Suprapubic skin (tissue), 4 donors: ENCODE results near the gene SZT2. TPM values are rescaled to one million over a fixed set of nuclear protein-coding genes. Genes with fewer than 3 reads are reported as not detected.

ENCODE experiments used
- DNase-seq, 2 donors: peaks; one replicate each; pipeline ENCODE4 v3.0.0-alpha.2; 2019; ENCODE audit warnings: low spot score in 2 of 2
- H3K27ac ChIP-seq: fragments of 200-600 bp; sonication (generic); one replicate; pipeline ENCODE4 v1.5.1; 2019
- H3K27me3 ChIP-seq: fragments of 200-600 bp; sonication (generic); one replicate; pipeline ENCODE4 v1.5.1; 2019
- H3K36me3 ChIP-seq: fragments of 200-600 bp; sonication (generic); one replicate; pipeline ENCODE4 v1.5.1; 2019
- H3K4me1 ChIP-seq: fragments of 200-600 bp; sonication (generic); one replicate; pipeline ENCODE4 v1.5.1; 2019
- H3K4me3 ChIP-seq: fragments of 200-600 bp; sonication (generic); one replicate; pipeline ENCODE4 v1.5.1; 2019; ENCODE audit warnings: mild to moderate bottlenecking
- H3K9me3 ChIP-seq: fragments of 200-600 bp; sonication (generic); one replicate; pipeline ENCODE4 v1.5.1; 2019
- EP300 ChIP-seq: sonication (generic); formaldehyde crosslinking; IDR thresholded peaks from one replicate; pipeline ENCODE4 v1.6.1; 2017; ENCODE audit warnings: antibody characterized with exemption
- POLR2A ChIP-seq, 2 donors: fragments of 450-650 bp; IDR thresholded peaks; one replicate each; pipeline ENCODE4 v1.6.1; 2017; ENCODE audit warnings: antibody characterized with exemption in 2 of 2, mild to moderate bottlenecking in 2 of 2, moderate library complexity in 2 of 2
- POLR2AphosphoS5 ChIP-seq, 3 donors: sonication (generic); formaldehyde crosslinking; IDR thresholded peaks; one replicate each; pipeline ENCODE4 v1.6.1; 2017; ENCODE audit warnings: antibody characterized with exemption in 3 of 3
- WGBS: methylation state at CpG from one replicate; pipeline ENCODE4 v1.1.5; 2018; 5-methylcytosine and 5-hydroxymethylcytosine counted together
- total RNA-seq, 4 donors: library from RNA; depleted of rRNA; stranded (reverse); fragments of >200 nt; gene quantifications; one replicate each; pipeline ENCODE4 v1.1.0, GENCODE V29; 2016
- TF ChIP-seq, protein P1 (sequence below), 2 donors: fragments of 200-600 bp in 1 of 2; fragments of 450-650 bp in 1 of 2; sonication (generic) in 1 of 2; IDR thresholded peaks; one replicate each; pipeline ENCODE4 v1.5.1; 2016 to 2019; ENCODE audit warnings: antibody characterized with exemption in 2 of 2, mild to moderate bottlenecking in 1 of 2, moderate library complexity in 1 of 2

Gene SZT2
- total RNA-seq, 4 donors from 2014 or later: 44.2 to 132 (median 65.5) TPM

DNA sequence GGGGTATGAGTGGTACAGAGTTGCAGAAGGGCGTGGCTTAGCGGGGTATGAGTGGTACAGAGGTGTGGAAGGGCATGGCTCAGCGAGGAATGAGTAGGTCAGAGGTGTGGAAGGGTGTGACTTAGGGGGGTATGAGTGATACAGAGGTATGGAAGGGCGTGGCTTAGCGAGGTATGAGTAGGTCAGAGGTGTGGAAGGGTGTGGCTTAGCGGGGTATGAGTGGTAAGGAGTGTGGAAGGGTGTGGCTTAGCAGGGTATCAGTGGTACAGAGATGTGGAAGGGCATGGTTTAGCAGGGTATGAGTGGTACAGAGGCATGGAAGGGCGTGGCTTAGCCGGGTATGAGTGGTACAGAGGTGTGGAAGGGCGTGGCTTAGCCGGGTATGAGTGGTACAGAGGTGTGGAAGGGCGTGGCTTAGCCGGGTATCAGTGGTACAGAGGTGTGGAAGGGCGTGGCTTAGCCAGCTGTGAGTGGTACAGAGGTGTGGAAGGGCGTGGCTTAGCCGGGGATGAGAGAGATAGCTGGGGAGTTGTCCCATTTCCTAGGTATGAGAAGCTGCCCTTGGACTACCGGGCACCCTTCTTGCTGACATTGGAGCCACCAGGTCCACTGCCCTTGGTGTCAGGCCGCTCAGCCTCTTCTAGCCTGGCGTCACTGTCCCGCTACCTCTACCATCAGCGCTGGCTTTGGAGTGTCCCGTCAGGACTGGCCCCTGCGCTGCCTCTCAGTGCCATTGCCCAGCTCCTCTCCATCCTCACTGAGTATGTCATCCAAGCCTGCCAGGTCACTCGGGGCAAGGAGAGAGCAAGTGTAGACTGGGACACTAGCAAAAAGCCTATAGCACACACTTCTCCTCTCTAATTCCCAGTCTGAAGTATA is 34.2 kb downstream of the SZT2 start:
- H3K4me1 ChIP-seq: no peaks in the 10 kb centered on the region
- no peaks in the 10 kb centered on the region for H3K9me3 ChIP-seq
- 86% methylated on average over 23 of the region's 23 CpGs for WGBS
- H3K36me3 ChIP-seq: peaks cover 96% of the 10 kb centered on the region
- TF ChIP-seq, protein P1, sequence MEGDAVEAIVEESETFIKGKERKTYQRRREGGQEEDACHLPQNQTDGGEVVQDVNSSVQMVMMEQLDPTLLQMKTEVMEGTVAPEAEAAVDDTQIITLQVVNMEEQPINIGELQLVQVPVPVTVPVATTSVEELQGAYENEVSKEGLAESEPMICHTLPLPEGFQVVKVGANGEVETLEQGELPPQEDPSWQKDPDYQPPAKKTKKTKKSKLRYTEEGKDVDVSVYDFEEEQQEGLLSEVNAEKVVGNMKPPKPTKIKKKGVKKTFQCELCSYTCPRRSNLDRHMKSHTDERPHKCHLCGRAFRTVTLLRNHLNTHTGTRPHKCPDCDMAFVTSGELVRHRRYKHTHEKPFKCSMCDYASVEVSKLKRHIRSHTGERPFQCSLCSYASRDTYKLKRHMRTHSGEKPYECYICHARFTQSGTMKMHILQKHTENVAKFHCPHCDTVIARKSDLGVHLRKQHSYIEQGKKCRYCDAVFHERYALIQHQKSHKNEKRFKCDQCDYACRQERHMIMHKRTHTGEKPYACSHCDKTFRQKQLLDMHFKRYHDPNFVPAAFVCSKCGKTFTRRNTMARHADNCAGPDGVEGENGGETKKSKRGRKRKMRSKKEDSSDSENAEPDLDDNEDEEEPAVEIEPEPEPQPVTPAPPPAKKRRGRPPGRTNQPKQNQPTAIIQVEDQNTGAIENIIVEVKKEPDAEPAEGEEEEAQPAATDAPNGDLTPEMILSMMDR (IDR thresholded peaks at IDR 0.05): no peak
- TF ChIP-seq POLR2A (IDR thresholded peaks at IDR 0.05): no peak
- TF ChIP-seq POLR2AphosphoS5 (IDR thresholded peaks at IDR 0.05): no peak
- TF ChIP-seq EP300: no peak
- H3K27me3 ChIP-seq: no peaks in the 10 kb centered on the region
- H3K4me3 ChIP-seq: no peak overlapping the region
- DNase-seq: no peak
- no peak overlapping the region for H3K27ac ChIP-seq

DNA sequence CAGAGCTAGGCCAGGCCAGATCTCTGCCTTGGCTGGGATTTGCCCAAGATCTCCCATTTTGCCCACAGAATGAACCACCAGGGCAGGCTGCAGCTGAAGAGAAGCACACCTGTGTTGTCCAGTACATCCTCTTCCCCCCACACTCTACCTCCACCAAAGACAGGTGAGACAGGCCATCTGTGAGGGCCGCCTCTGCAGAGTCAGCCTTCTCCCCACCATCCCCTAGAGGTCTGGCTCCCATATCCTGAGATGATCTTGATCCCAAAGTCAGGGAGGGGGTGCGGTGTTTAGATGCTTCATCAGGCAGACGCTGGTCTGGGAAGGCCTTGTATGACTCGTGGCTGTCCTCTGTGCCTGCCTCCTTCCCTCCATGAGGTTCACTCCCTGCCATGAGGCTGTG is 35.3 kb downstream of the SZT2 start:
- Histone ChIP-seq H3K27ac (no peak overlapping the region), H3K27me3 (no peaks in the 10 kb centered on the region), H3K36me3 (peaks cover 96% of the 10 kb centered on the region), H3K9me3 (no peaks in the 10 kb centered on the region), H3K4me3 (no peak overlapping the region), H3K4me1 (no peaks in the 10 kb centered on the region)
- DNase-seq: no peak
- TF ChIP-seq POLR2AphosphoS5 (IDR thresholded peaks at IDR 0.05) (no peak), EP300 (no peak), POLR2A (IDR thresholded peaks at IDR 0.05) (no peak)
- TF ChIP-seq, protein P1 (IDR thresholded peaks at IDR 0.05): no peak
- WGBS: 74% methylated on average over 4 of the region's 4 CpGs

DNA sequence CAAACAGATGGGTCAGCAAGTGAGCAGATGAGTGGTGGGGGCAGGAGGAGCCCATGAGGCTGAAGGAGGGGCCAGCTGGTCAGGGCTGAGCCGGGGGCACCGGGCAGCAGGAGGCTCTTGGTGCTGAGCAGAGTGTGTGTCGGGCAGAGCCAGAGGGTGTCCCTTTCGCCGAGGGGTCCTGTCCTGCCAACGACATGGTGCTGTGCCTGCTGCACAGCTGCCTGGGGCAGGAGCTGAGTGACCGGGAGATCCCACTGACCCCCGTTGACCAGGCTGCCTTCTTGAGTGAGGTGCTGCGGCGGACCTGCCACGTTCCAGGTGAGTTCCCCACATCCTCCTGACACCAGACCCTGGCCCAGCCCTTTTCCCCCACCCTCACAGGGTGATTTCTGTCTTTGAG is 36.5 kb downstream of the SZT2 start:
- peaks cover 96% of the 10 kb centered on the region for H3K36me3 ChIP-seq
- no peaks in the 10 kb centered on the region for H3K27me3 ChIP-seq
- no peaks in the 10 kb centered on the region for H3K9me3 ChIP-seq
- DNase-seq: no peak
- no peak overlapping the region for H3K4me3 ChIP-seq
- TF ChIP-seq EP300 (no peak), POLR2AphosphoS5 (IDR thresholded peaks at IDR 0.05) (no peak), POLR2A (IDR thresholded peaks at IDR 0.05) (no peak)
- TF ChIP-seq, protein P1 (IDR thresholded peaks at IDR 0.05): no peak
- H3K4me1 ChIP-seq: no peaks in the 10 kb centered on the region
- 91% methylated on average over 11 of the region's 11 CpGs for WGBS
- H3K27ac ChIP-seq: no peak overlapping the region

DNA sequence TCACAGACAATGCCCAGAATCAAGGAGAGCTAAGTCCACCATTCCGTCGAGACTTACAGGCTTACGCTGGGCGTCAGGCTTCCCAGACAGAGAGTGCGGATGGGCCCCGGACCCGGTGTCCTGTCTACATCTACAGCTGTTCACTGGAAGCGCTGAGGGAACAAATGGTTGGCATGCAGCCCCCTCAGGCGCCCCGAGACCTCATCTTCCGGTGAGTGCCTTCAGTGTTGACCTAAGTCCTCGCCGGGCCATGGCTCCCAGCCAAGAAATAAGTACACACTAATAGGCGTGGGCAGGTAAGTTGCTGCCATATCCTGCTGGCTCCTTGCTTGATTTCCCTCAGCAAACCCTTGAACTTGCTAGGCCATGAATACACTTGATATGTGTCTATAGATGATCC is 37.8 kb downstream of the SZT2 start:
- Histone ChIP-seq H3K27me3 (no peaks in the 10 kb centered on the region), H3K36me3 (peaks cover 96% of the 10 kb centered on the region), H3K4me3 (no peak overlapping the region), H3K27ac (no peak overlapping the region), H3K4me1 (no peaks in the 10 kb centered on the region), H3K9me3 (no peaks in the 10 kb centered on the region)
- WGBS: 84% methylated on average over 9 of the region's 14 CpGs
- no peak for DNase-seq
- TF ChIP-seq POLR2A (IDR thresholded peaks at IDR 0.05): no peak
- no peak for TF ChIP-seq POLR2AphosphoS5 (IDR thresholded peaks at IDR 0.05)
- TF ChIP-seq EP300: no peak

DNA sequence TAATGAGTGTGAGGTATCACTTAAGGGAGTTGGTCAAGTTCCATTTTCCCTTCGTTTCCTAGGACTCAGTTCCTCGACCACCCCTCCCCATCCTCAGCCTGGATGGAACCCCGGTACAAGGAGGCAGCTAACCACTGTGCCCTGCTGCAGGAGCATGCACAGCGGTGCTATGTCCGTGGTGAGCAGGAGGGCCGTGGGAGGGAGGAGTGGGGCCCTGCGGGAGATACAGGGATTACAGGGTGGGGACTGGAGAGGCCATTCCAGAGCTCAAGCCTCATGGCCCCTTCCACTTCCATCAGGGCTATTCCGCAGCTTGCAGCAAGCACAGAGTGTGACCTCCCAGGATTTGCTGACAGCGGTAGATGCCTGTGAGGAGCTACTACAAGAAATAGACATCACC is 38.2 kb downstream of the SZT2 start:
- TF ChIP-seq POLR2A (IDR thresholded peaks at IDR 0.05) (no peak), POLR2AphosphoS5 (IDR thresholded peaks at IDR 0.05) (no peak), EP300 (no peak)
- TF ChIP-seq, protein P1 (IDR thresholded peaks at IDR 0.05): no peak
- no peak overlapping the region for H3K27ac ChIP-seq
- peaks cover 96% of the 10 kb centered on the region for H3K36me3 ChIP-seq
- H3K4me1 ChIP-seq: no peaks in the 10 kb centered on the region
- WGBS: 92% methylated on average over 7 of the region's 9 CpGs
- no peaks in the 10 kb centered on the region for H3K9me3 ChIP-seq
- DNase-seq: no peak
- no peaks in the 10 kb centered on the region for H3K27me3 ChIP-seq
- H3K4me3 ChIP-seq: no peak overlapping the region
